C4-2B (cell line): ENCODE measurements around the gene OGA.

Experiments
- H3K27ac ChIP-seq: fragments of 450-650 bp; 2 replicates; pipeline ENCODE4 v1.5.1; 2017
- ZFX ChIP-seq: fragments of 450-650 bp; IDR thresholded peaks from 2 replicates; pipeline ENCODE4 v1.6.1; 2017
- TF ChIP-seq, protein P1 (sequence below): fragments of 450-650 bp; conservative IDR thresholded peaks from 2 replicates; pipeline ENCODE4 v1.5.1; 2017; ENCODE audit warnings: mild to moderate bottlenecking

Gene OGA

DNA sequence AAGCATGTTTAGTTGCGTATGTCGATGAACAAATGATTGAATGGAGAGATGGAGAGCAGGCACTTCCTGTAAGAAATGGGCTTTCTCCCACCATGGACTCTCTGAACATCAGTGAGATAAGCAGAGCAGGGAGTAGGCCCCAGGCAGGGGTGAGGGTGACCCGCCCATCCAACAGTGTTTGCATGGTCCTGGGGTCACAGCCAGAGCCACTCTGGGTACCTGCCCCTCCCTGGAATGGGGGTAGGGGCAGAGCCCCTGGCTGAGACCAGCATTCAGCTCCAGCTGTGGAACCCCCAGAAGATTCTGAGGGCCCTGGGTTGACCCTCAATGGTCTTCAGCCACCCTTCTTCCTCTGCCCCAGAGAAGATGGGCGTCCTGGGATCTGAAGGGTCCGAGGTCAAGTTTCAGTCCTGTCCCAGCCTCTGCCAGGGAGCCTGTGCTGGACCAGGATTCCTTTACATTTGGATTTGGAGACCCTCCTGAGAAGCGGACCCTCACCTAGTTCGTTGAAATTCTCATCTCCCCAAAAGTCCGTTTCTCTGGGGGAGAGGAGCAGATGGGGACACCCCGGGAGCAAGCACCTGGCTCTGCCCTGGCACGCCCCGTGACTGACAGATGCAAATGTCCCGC lies 40.0 kb downstream of the OGA start:
- no peak for TF ChIP-seq ZFX
- TF ChIP-seq, protein P1, sequence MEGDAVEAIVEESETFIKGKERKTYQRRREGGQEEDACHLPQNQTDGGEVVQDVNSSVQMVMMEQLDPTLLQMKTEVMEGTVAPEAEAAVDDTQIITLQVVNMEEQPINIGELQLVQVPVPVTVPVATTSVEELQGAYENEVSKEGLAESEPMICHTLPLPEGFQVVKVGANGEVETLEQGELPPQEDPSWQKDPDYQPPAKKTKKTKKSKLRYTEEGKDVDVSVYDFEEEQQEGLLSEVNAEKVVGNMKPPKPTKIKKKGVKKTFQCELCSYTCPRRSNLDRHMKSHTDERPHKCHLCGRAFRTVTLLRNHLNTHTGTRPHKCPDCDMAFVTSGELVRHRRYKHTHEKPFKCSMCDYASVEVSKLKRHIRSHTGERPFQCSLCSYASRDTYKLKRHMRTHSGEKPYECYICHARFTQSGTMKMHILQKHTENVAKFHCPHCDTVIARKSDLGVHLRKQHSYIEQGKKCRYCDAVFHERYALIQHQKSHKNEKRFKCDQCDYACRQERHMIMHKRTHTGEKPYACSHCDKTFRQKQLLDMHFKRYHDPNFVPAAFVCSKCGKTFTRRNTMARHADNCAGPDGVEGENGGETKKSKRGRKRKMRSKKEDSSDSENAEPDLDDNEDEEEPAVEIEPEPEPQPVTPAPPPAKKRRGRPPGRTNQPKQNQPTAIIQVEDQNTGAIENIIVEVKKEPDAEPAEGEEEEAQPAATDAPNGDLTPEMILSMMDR: no peak
- no peak overlapping the region for H3K27ac ChIP-seq

GRCh38 chr10:101777619-101778145 lies 40.6 kb downstream of the OGA start:
- H3K27ac ChIP-seq: no peak overlapping the region
- TF ChIP-seq, protein P1: no peak
- no peak for TF ChIP-seq ZFX

DNA sequence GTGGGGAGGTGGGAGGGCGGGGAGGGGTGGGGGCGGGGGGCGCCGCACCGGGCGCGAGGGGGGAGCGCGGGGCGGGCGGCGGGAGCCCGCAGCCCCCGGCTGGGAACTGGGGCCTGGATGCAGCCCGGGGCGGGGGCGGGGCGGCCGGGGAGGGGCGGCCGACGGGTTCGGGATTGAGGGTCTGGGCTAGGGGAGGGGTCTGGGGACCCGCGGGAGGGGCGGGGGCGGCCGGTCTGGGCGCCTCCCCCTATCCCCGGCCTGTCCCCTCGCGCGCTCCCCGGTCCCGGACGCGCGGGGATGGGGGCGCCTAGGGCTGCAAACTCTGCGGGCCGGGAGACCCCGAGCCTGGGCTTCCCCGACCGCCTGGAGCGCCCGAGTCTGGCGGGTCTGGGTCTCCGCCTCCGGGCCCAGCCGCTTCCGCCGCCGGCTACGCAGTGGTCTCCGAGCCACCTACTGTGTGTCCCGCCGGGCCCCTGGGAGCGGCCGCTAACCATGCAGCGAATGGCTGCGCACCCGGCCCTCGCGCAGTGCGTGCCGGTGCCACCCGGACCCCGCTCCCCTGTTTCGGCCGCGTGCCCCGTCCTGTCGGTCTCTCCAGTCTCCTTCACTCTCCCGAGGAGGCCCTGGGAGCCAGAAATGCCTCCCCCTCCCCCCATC lies 42.0 kb downstream of the OGA start:
- TF ChIP-seq, protein P1: no peak
- no peak for TF ChIP-seq ZFX
- no peak overlapping the region for H3K27ac ChIP-seq

DNA sequence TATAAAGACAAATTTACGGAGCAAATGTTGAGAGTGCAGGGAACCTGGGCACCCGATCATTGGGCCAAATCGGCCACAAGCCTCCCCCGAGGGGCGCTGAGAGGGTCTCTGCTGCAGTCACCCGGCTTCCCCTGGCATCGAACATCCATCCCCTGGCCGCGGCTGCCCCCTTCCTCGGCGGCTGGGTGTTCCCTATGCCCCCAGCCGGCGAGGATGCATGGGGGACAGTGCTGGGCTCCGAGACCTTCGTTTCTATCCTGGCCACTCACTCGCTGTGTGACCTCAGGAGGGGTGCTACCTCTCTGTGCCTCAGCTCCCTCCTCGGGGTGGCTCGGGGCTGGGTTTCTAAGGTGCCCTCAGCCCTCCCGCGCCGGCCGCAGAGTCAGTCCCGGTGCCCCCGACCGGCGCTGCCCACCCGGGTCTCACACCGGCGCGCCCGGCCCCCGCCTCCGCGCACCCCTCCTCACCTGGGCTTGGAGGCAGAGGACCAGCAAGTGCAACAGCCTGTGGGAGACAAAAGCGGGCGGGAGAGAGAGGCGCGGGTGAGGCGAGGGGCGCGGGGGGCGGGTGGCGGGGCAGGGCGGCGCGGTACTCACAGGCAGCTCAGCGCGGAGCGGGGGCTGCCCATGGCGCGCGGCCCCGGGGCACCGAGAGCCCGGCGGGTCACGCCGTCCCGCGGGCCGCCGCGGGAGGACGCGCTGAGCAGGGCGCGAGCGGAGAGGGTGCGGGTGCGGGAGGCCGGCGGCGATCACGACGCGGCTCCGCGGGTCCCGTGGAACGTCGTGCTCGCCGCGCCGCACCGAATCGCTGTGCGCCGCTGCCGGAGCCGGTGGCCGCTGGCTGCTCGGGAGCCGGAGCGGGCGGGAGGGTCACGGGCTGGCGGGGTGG lies 42.7 kb downstream of the OGA start, which contains the start of gene FGF8:
Gene FGF8 (minus strand): TSS at position 842 of the 888 bp plus-strand sequence. CDS start 214 bp downstream, at position 628.
- no peak for TF ChIP-seq ZFX
- TF ChIP-seq, protein P1: no peak
- H3K27ac ChIP-seq: no peak within 1 kb of the TSS

GRCh38 chr10:101774589-101775272 lies 43.5 kb downstream of the OGA start:
- H3K27ac ChIP-seq: no peak overlapping the region
- TF ChIP-seq ZFX: no peak
- TF ChIP-seq, protein P1: no peak

DNA sequence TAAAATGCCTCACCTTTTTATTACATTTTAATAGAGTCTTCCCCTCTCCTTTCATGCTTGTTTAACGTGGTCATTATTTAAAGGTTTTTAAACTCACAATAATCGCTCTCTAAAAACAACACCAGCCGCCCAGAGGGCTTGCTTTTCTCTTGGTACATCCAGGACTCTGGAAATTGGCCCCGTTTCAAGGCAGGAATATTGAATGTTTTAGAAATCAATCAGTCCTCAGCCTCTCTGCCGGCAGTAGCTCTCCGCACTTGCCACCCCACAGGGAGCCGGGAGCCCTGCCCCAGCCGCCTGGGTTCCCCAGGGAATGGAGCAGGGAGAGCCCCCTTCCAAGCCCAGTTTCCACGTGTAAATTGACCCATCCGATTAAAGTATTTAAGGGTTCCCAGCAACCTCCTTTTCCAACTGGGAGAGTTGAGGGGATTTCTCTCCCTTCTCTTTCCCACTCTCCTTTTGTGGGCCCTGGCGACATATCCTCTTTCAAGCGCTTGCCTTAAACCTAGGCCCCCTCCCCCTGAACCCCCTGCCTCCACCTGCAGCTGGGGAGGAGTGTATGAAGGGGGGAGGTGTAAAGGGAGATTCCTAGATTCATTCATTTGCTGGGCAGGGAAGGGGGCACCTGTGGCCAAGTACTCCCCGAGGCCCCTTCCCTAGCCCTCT lies 44.2 kb downstream of the OGA start:
- TF ChIP-seq ZFX: no peak
- TF ChIP-seq, protein P1: no peak
- no peak overlapping the region for H3K27ac ChIP-seq
